T follicular helper cell (primary cell): Measurements from ENCODE around the gene SCAPER.
"Not testable (repeated sequence)": the region's sequence is repeated elsewhere in the genome, so short reads cannot be mapped to it uniquely, and the experiment has no call there.

Experiments
- DNase-seq: peaks from one replicate; pipeline ENCODE4 v3.0.0-alpha.2; 2020; ENCODE audit warnings: low read depth

SCAPER gene

DNA sequence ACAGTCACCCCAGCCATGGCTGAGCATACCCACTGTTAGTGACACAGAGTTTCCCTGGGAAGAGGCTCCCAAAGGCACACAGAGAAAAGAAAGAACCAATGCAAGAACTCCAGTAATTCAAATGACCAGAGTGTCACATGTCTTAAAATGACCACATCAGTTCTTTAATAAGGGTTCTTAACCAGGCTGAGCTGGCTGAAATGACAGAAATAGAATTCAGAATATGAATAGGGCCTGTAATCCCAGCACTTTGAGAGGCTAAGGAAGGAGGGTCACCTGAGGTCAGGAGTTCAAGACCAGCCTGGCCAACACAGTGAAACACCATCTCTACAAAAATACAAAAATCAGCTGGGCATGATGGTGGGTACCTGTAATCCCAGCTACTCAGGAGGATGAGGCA is 54.8 kb downstream of the SCAPER start:
- DNase-seq = not testable (repeated sequence)

DNA sequence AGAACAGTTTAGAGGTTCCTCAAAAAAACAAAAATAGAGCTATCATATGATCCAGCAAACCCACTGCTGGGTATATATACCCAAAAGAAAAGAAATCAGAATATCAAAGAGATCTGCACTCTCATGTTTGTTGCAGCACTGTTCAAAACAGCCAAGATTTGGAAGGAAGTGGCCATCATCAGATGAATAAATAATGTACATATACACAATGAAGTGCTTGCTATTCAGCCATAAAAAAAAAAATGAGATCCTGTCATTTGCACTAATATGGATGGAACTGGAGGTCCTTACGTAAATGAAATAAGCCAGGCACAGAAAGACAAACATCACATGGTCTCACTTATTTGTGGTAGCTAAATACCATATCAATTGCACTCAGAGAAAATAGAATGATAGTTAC is 58.4 kb downstream of the SCAPER start:
- no peak for DNase-seq

DNA sequence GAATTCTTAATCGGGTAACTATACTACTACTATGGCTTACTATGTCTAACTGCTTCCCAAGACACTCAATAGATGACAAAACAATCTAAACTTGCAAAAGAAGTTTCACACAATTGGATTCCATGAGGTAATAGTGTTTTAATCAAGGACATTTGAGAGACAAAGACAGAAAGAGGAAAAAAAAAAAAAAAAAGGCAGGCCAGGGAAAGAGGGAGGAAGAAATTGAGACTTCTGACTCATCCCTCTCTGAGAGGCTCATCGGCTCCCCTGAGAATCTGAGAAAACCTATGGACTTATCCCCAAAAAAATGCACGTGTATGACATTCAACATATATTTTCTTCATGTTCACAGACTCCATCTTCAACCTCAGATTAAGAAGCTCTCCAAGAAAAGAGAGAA is 61.0 kb downstream of the SCAPER start:
- no peak for DNase-seq

DNA sequence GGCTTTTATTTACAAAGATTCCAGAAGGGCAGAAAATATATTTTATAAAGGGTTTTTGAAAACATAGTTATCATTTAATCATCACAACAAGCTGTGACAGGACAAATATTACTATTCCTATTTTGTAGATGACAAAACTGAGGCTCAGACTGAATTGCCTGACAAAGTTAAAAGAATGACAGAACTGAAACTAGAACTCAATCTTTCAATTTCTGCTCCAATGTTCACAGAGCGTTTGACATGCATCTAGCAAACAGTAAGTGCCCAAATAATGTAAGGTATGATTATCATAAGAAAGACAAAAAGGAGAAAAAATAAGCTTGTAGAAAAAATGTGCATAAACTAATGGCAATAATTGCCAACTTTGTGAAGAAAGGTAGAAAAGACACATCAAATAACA is 61.9 kb downstream of the SCAPER start:
- no peak for DNase-seq

DNA sequence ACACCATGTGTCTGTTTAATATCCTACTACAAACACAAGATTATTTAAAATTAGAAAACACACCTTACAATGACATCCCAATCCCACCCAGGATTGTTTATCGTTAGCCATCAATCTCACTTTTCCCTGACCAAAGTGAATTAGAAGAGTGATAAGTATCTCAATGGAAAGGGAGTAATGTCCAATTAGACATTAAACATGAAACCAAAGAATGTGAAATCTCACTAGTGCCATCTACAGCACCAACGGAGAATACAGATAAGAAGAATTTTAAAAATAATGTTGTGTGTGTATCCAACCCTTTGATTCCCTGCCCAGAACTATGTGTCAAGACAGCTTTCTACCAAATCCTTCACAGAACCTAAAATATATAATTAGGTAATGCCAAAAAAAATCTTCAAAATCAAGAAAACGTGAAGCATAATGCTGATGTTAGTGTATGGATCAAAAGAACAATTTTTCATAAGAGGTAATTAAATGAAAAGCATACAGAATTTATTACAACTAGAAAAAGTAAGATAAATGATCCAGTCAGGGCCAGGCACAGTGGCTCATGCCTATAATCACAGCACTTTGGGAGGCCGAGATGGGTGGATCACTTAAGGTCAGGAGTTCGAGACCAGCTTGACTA is 64.2 kb downstream of the SCAPER start:
- no peak for DNase-seq

DNA sequence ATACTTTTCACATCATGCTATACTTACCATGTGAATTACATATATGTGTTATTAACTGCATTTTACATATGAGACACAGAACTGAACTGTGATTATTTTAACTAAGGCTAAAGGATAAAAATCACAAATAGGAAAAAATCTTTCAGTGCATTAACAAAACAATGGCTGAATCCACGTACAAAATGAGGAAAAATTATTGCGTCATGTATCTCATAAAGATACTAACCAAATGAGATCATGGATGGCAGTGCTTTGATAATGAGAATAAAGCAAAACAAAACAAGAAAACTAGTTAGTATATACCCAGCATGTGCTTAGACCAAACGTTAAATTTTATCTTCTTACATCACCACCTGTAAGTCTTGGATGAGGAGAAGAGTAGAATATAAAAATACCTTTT is 66.0 kb downstream of the SCAPER start:
- no peak for DNase-seq

DNA sequence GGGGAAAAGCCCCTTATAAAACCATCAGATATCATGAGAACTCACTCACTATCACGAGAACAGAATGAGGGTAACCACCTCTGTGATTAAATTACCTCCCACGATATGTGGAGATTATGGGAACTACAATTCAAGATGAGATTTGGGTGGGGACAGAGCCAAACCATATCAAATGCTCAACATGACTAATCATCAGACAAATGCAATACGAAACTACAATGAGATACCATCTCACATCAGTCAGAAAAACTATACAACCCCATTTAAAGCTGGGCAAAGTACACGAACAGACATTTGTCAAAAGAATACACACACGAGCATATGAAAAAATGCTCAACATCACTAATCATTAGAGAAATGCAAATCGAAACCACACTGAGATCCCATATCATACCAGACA is 67.7 kb downstream of the SCAPER start:
- no peak for DNase-seq

DNA sequence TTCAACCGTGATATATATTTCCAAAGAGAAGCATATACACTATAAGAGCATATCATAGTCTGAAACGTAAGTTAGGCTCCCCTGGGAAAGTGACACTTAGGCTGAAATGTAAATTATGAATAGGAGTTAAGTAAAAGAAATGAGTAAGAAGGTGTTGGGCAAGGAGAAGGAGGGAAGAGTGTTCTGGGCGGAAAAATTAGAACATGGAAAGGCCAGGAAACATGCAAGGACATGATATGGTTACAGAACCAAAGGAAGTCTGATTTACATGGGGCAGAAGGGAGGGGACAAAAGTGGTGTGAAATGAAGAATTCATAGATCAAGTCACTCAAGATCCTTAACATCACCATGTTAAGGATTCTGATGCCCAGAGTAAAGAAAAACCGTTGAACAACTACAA is 75.2 kb downstream of the SCAPER start:
- no peak for DNase-seq

DNA sequence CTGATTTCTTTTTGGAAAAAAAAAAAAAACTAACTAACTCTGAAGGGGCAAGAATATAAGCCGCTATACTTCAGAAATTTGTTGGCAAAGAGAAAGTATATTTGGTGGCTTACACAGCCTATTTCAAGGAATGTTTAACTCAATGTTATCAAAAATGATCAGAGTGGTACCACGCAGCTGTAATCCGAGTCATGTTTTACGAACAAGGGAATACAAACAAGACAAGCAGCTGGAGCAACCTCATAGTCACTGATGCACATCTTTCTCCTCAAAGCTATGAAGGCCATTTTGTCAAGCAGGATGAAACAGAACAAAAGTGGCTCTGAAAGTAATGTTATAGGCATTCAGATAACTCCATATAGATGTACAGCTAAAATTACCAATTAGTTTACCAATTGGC is 81.2 kb downstream of the SCAPER start:
- DNase-seq = no peak

DNA sequence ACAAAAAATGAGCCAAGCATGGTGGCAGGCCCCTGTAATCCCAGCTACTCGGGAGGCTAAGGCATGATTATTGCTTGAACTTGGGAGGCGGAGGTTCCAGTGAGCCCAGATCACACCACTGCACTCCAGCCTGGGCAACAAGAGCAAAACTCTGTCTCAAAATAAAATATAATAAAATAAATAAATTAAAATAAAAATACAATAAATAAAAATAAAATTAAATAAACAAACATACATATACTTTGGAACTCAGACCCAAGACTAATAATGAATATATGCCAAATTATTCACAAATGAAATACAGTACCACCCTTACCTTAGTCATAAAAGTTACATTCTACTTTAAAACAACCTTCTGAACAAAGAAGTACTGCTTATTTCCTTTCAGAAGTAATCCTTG is 81.8 kb downstream of the SCAPER start:
- DNase-seq = no peak

DNA sequence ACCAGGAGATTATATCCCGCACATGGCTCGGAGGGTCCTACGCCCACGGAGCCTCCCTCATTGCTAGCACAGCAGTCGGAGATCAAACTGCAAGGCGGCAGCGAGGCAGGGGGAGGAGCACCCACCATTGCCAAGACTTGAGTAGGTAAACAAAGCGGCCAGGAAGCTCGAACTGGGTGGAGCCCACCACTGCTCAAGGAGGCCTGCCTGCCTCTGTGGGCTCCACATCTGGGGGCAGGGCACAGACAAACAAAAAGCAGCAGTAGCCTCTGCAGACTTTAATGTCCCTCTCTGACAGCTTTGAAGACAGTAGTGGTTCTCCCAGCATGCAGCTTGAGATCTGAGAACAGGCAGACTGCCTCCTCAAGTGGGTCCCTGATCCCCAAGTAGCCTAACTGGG is 86.2 kb downstream of the SCAPER start:
- not testable (repeated sequence) for DNase-seq

DNA sequence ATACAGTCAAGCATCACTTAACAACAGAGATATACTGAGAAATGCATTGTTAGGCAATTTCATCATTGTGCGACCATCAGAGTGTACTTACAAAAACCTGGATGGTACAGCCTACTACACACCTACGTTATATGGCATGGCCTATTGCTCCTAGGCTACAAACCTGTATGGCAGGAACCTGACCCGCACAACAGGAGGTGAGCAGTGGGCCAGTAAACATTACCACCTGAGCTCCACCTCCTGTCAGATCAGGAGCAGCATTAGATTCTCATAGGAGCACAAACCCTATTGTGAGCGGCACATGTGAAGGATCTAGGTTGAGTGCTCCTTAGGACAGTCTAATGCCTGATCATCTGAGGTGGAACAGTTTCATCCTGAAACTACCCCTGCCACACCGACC is 89.7 kb downstream of the SCAPER start:
- no peak for DNase-seq

DNA sequence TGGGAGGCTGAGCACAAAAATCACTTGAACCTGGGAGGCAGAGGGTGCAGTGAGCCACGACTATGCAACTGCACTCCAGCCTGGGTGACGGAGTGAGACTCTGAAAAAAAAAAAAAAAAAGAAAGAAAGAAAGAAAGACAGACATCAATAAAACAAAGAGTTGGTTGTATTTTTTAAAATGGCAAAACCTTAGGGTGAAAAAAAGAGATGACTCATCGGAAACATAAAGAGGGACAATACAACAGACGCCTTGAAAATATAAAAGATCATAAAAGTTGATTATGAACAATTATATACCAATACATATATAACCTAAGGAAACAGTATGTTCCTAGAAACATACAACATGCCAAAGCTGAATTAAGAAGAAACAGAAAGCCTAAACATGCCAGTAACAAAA is 92.8 kb downstream of the SCAPER start:
- DNase-seq = no peak

DNA sequence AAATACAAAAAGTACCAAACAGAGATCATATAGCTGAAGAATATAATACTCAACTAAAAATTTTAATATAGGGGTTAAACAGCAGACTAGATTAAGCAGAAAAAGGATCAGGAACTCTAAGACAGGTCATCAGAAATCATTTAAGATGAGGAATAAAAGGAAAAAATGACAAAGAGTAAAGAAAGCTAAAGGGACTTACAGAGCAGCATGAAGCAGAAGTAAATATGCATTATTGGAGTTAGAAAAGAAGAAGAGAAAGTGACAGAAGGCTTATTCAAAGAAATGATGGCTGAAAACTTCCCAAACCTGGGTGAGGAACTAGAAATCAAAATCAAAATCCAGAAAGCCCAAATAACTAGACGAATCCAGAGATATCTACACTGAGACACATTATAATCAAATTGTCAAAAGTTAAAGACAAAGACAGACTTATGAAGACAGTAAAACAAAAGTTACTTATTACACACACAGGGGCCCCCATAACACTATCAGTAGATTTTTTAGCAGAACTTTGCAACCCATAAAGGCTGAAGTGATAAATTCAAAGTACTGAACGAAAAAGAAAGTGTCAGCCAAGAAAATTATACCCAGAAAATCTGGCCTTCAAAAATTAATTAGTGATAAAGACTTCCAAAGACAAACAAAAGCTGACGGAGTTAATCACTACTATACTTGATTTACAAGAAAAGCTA is 95.6 kb downstream of the SCAPER start:
- no peak for DNase-seq

DNA sequence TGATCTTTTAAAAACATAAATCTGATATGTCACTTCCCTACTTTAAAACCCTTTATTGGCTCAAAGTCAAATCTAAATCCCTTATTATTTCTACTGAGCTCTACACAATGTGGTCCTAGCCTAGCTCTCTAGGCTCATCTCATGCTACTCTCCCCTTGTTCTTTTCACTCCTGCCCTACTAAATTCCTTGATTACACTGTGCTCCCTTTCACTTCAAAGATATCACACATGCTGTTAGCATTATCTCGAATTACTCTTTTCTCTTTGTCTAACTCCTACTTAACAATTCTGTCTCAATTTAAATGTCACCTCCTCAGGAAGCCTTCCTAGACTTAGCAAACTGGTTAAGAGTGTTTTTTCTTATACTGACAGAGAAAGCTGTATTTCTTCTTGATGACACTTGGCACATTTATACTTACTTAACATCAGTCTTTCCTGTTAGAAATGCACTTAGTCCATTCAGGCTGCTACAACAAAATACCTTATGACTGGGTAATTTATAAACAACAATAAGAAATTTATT is 102.0 kb downstream of the SCAPER start:
- DNase-seq = no peak

DNA sequence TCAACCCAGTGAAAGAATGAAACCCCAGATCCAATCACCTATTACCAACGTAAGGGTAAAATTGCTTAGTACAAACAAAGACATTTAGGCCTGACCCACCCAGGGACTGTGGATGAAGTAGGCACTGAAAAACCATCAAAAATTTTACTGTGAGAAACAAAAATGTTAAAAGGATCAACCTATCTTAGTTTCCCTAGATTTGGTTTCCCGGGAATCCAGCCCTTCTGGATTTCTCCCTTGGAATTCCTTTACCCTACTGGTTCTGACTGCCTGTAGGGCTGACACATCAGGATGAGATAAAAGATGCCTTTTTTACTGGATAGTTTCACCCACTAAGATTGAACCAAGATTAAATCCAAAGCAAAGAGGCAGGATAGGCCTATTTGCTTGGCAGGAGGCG is 102.7 kb downstream of the SCAPER start:
- DNase-seq = no peak

DNA sequence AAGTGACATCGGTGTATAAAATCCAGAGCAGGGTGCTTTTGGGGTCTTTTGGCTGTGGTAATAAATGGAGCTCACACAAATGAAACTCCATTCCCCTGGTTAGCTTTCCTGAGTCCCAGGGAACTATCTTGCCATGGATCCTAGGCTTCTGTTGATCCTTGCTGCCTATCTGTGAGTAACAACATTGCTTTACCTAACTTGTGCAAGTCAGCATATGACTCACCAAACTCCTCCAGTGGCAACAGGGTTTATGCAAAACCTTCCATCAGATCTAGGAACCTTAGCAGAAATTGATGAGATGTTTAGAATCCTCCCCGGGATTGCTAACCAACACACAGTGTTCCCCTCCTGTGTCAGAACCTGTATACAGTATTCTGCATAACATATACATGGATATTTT is 105.4 kb downstream of the SCAPER start:
- DNase-seq = no peak

DNA sequence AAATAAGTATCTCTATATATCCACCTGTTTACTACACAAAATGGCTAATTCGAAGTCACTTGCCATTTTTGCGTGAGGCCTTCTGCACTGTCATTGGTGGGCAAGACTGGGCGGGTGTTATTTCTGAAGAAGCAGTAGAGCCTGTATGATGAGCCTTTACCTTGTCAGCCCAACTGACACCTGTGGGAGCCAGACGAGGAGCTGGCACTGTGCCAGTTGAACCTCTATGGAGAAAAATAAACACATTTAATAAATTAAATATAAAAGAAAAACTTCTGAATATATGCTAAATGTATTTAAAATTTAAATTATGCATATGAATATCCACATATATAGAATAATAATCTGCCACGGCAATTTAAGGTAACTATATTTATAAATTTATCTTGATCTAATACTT is 109.9 kb downstream of the SCAPER start:
- no peak for DNase-seq

DNA sequence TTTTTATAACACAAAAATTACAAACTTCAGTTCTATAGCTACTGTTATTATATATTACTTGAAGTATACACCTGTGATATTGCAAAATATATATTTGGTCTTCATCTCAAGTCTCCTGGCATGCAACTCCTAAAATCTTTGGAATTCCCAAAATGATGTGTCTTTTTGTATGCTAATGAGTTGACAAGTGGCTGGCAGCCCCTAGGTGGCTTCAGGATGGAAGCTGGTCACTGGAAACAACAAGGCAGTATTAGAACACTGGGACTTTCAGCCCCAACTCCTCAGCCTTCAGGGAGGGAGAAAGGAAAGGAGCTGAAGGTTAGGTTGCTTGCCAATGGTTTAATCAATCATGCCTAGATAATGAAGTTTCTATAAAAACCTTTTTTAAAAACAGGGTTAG is 112.0 kb downstream of the SCAPER start:
- DNase-seq = no peak

DNA sequence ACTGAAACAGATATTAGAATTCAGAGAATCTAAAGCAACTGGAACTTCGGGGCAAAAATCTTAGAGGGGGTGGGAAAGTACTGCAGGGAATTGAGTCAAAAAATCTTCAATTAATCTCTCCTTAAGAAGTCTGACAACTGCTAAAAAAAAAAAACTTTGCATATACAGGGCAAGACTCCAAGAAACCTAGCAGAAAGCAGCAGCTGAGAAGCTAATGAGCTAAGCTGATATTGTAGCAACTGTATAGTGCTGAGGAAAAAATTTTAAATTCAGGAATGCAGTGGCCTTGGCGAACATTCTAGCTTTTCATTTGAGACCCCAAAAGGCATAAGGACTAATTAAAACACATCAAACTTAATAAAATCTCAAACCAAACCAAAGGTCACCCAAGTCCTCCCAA is 113.6 kb downstream of the SCAPER start:
- no peak for DNase-seq

DNA sequence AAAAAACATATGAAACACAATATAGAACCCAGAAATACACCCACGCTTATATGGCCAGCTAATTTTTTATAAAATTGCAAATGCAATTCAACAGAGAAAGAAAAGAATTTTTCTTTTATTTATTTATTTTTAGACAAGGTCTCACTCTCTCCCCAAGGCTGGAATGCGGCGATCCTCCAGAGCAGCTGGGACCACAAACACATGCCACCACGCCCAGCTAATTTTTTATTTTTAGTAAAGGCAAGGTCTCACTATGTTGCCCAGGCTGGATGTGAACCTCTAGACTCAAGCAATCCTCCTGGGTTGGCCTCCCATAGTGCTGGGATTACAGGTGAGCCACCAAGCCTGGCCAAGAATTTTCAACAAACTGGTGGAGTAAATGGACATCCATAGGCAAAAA is 117.9 kb downstream of the SCAPER start:
- no peak for DNase-seq

DNA sequence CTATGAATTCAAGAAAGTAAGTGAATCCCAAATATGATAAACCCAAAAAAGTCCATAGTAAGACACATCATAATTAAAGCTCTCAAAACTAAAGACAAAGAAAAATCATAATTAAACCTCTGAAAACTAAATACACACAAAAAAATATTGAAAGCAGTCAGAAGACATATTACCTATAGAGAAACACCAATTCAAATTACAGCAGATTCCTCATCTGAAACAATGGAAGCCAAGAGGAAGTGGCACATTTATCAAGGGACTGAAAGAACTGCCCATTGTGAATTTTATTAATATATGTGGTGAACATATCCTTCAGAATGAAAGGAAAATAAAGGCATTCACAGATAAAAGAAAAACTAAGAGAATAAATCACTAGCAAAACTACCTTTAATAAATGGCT is 128.2 kb downstream of the SCAPER start:
- no peak for DNase-seq

DNA sequence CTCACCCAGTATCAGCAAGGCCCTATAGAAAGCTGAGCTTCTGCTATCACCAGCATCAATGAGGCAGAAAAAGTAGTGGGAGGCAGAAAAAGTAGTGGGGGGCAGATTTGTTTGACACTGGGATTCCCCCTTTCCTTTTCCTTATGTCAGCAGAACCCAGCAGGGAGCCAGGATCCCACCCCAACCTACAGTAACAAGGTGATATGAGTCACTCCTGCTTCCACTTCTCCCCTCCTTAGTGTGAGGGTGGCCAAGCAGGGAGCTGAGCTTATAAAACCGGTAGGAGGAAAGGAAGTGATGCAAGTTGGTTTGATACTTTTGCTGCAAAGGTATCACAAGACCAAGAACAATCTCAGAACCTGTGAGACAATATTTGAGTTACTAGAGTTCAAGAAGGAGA is 128.7 kb downstream of the SCAPER start:
- no peak for DNase-seq

DNA sequence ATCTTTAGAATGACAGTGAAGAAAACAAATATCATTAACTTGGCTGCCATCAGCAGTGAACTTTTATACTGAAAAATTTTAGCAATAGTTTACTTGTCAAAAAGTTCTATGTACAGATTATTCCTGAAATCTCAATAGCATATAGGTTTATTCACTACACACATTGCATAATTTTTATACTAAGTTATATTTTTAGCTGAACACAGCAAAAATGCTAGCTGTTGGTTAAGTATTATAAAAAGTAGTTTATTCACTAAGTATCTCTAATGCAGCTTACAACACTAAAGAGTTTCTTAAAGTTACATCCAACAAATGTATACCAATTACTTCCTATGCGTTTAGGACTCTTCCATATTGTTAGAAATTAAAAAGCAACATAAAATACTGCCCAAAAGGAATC is 131.9 kb downstream of the SCAPER start:
- no peak for DNase-seq
